Sigmoid colon (tissue), 7 donors: Measurements from ENCODE around the gene IGFBPL1. TPM values are rescaled to one million over a fixed set of nuclear protein-coding genes. Genes with fewer than 3 reads are reported as not detected.

Experiments
- DNase-seq: peaks from one replicate; pipeline ENCODE4 v3.0.0-alpha.2; 2019
- H3K27ac ChIP-seq, 4 donors: fragments of 200-600 bp; sonication (generic); one replicate each; pipeline ENCODE4 v1.5.1; 2016 to 2019; ENCODE audit warnings: mild to moderate bottlenecking in 1 of 4
- H3K27me3 ChIP-seq, 3 donors: fragments of 200-600 bp; sonication (generic); one replicate each; pipeline ENCODE4 v1.5.1; 2019; ENCODE audit warnings: mild to moderate bottlenecking in 1 of 3
- H3K36me3 ChIP-seq, 4 donors: fragments of 200-600 bp; sonication (generic); one replicate each; pipeline ENCODE4 v1.5.1; 2016 to 2019
- H3K4me1 ChIP-seq, 4 donors: fragments of 200-600 bp; sonication (generic); one replicate each; pipeline ENCODE4 v1.5.1; 2017 to 2019
- H3K4me3 ChIP-seq, 4 donors: fragments of 200-600 bp; sonication (generic); one replicate each; pipeline ENCODE4 v1.5.1; 2017 to 2019; ENCODE audit warnings: mild to moderate bottlenecking in 2 of 4, moderate library complexity in 1 of 4
- H3K9me3 ChIP-seq, 4 donors: fragments of 200-600 bp in 3 of 4; sonication (generic) in 3 of 4; one replicate each; pipeline versions ENCODE4 v1.5.1 to v1.6.1; 2013 to 2019
- CTCF ChIP-seq, 4 experiments: fragments of 450-650 bp in 3 of 4; fragments of 200-600 bp in 1 of 4; IDR thresholded peaks; one replicate each; pipeline ENCODE4 v1.5.1; 2016 to 2019; ENCODE audit warnings: antibody characterized with exemption in 4 of 4, mild to moderate bottlenecking in 3 of 4, moderate library complexity in 2 of 4
- EP300 ChIP-seq, 4 donors: sonication (generic); formaldehyde crosslinking; IDR thresholded peaks; one replicate each; pipeline ENCODE4 v1.6.1; 2017; ENCODE audit warnings: antibody characterized with exemption in 4 of 4
- POLR2A ChIP-seq, 2 donors: fragments of 450-650 bp; IDR thresholded peaks; one replicate each; pipeline ENCODE4 v1.6.1; 2016; ENCODE audit warnings: antibody characterized with exemption in 2 of 2, mild to moderate bottlenecking in 2 of 2, moderate library complexity in 2 of 2
- POLR2AphosphoS5 ChIP-seq, 4 donors: sonication (generic); formaldehyde crosslinking; IDR thresholded peaks; one replicate each; pipeline ENCODE4 v1.6.1; 2017; ENCODE audit warnings: antibody characterized with exemption in 4 of 4
- WGBS, 2 donors: extraction: QIAGEN DNeasy Blood & Tissue Kit; methylation state at CpG; one replicate each; pipeline ENCODE4 v1.1.7; 2013; 5-methylcytosine and 5-hydroxymethylcytosine counted together
- intact Hi-C: fragments of 100-400 bp; cut with DNase I; formaldehyde crosslinking; loops from one replicate; pipeline ENCODE4 v1.15.1; 2023
- polyA plus RNA-seq, 3 donors: library from polyadenylated mRNA; stranded (reverse); fragments of 200-250 nt; gene quantifications; one replicate each; pipeline ENCODE4 v1.2.3, GENCODE V29; 2013
- total RNA-seq, 4 donors: library from RNA; depleted of rRNA; stranded (reverse); fragments of >200 nt; gene quantifications; one replicate each; pipeline ENCODE4 v1.1.0, GENCODE V29; 2016
- donor health status: healthy with polysubstance abuse.
- donor health status: Bipolar disorder and iron deficiency.
- donor health status: healthy.

IGFBPL1 gene
- total and polyA plus RNA-seq, 7 donors, result 0.23 to 2.2 (median 0.87) TPM; not detected in 3

- DNase-seq, result no peak
- Histone ChIP-seq H3K4me1 (no peaks in the 10 kb centered on the region), H3K9me3 (peaks cover 0 to 6% (median 0%) of the 10 kb centered on the region in 4 donors), H3K36me3 (no peaks in the 10 kb centered on the region), H3K27me3 (no peaks in the 10 kb centered on the region), H3K4me3 (no peak overlapping the region), H3K27ac (no peak overlapping the region)
- intact Hi-C loops, result no loop called here
- WGBS, 2 donors, result 57 to 58% methylated on average over 1 of the region's 1 CpG
- TF ChIP-seq POLR2AphosphoS5 (IDR thresholded peaks at IDR 0.05) (no peak), CTCF (IDR thresholded peaks at IDR 0.05) (no peak), EP300 (IDR thresholded peaks at IDR 0.05) (no peak), POLR2A (IDR thresholded peaks at IDR 0.05) (no peak)
Observed at GRCh38 chr9:38447703-38448102, 23.4 kb upstream of the IGFBPL1 start.

- 57 to 71% methylated on average over 11 of the region's 11 CpGs for WGBS, 2 donors
- intact Hi-C loops, result no loop called here
- TF ChIP-seq POLR2A (IDR thresholded peaks at IDR 0.05) (no peak), POLR2AphosphoS5 (IDR thresholded peaks at IDR 0.05) (no peak), EP300 (IDR thresholded peaks at IDR 0.05) (no peak), CTCF (IDR thresholded peaks at IDR 0.05) (no peak)
- Histone ChIP-seq H3K9me3 (peaks cover 0 to 4% (median 0%) of the 10 kb centered on the region in 4 donors), H3K4me1 (no peaks in the 10 kb centered on the region), H3K4me3 (no peak overlapping the region), H3K27ac (no peak overlapping the region), H3K27me3 (no peaks in the 10 kb centered on the region), H3K36me3 (no peaks in the 10 kb centered on the region)
- no peak for DNase-seq
Observed at GRCh38 chr9:38445154-38446043, 21.1 kb upstream of the IGFBPL1 start.

GRCh38 chr9:38443597-38443996 lies 19.3 kb upstream of the IGFBPL1 start:
- no peak overlapping the region for H3K4me3 ChIP-seq
- no peaks in the 10 kb centered on the region for H3K27me3 ChIP-seq
- intact Hi-C loops, result no loop called here
- no peak overlapping the region for H3K27ac ChIP-seq
- no peak for TF ChIP-seq CTCF (IDR thresholded peaks at IDR 0.05)
- TF ChIP-seq EP300 (IDR thresholded peaks at IDR 0.05), result no peak
- TF ChIP-seq POLR2A (IDR thresholded peaks at IDR 0.05), result no peak
- TF ChIP-seq POLR2AphosphoS5 (IDR thresholded peaks at IDR 0.05), result no peak
- no peaks in the 10 kb centered on the region for H3K36me3 ChIP-seq
- WGBS, 2 donors, result 31 to 65% methylated on average over 2 of the region's 2 CpGs
- no peaks in the 10 kb centered on the region for H3K9me3 ChIP-seq
- DNase-seq, result no peak
- no peaks in the 10 kb centered on the region for H3K4me1 ChIP-seq

- no peak for DNase-seq
- H3K27me3 ChIP-seq, result no peaks in the 10 kb centered on the region
- H3K4me1 ChIP-seq, result no peaks in the 10 kb centered on the region
- 56 to 73% methylated on average over 7 of the region's 7 CpGs for WGBS, 2 donors
- intact Hi-C loops, result no loop called here
- no peak overlapping the region for H3K27ac ChIP-seq
- H3K9me3 ChIP-seq, result no peaks in the 10 kb centered on the region
- H3K4me3 ChIP-seq, result no peak overlapping the region
- H3K36me3 ChIP-seq, result no peaks in the 10 kb centered on the region
- TF ChIP-seq CTCF (IDR thresholded peaks at IDR 0.05) (no peak), EP300 (IDR thresholded peaks at IDR 0.05) (no peak), POLR2A (IDR thresholded peaks at IDR 0.05) (no peak), POLR2AphosphoS5 (IDR thresholded peaks at IDR 0.05) (no peak)
Observed at GRCh38 chr9:38443181-38443580, 18.9 kb upstream of the IGFBPL1 start.
